HG03095 (cell line): ENCODE results near the gene ELF4.
"Not testable (repeated sequence)": the region's sequence is repeated elsewhere in the genome, so short reads cannot be mapped to it uniquely, and the experiment has no call there.

Source experiments
- ATAC-seq: cut with Tn5 transposase; IDR thresholded peaks from one replicate; pipeline ENCODE4 v1.9.1; 2021; ENCODE audit warnings: moderate library complexity; ENCODE audit not compliant: unreplicated experiment

ELF4 gene

DNA sequence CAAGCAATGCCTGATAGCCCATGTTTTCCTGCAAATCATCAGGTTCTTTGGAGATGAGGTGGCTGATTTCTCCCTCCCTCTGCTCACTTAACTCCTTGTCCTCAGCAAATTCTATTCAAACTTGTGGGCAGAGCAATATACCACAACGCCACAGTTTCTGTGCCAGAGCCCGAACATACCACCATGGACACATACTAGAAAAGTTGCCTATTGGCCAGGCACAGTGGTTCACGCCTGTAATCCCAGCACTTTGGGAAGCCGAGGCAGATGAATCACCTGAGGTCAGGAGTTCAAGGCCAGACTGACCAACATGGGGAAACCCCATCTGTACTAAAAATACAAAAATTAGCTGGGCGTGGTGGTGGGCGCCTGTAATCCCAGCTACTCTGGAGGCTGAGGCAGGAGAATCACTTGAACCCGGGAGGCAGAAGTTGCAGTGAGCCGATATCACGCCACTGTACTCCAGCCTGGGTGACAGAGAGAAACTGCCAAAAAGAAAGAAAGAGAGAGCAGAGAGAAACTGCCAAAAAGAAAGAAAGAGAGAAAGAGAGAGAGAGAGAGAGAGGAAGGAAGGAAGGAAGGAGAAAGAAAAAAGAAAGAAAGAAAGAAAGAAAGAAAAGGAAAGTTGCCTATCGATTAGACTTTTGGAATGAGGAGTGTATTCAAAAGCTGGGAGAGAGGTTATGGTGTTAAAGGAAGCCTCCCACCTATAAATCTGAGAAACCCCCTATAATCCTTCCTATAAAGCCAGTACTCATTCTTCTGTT lies 5.0 kb upstream of the ELF4 start:
- ATAC-seq = not testable (repeated sequence)

DNA sequence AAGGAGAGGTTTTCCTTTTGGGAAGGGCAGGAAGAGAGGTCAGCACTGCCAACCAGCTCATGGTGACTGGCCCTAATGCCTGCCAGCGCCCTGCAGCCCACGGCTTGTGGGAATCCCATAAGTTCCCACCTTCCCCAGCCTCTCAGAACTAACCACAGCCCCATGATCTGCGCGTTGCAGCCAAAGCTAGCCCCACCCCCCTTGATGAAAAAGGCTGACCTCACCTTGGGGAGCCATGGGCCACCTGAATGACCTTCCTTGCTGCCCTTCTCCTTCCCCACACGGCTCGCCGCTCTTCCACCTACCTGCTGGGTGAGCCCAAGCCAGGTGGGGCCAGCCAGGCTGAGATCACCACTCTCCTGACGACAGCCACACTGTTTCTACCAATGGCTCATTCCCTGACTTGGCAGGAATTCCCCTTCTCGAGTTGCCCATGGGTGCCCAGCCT lies 3.9 kb upstream of the ELF4 start:
- ATAC-seq = no peak

DNA sequence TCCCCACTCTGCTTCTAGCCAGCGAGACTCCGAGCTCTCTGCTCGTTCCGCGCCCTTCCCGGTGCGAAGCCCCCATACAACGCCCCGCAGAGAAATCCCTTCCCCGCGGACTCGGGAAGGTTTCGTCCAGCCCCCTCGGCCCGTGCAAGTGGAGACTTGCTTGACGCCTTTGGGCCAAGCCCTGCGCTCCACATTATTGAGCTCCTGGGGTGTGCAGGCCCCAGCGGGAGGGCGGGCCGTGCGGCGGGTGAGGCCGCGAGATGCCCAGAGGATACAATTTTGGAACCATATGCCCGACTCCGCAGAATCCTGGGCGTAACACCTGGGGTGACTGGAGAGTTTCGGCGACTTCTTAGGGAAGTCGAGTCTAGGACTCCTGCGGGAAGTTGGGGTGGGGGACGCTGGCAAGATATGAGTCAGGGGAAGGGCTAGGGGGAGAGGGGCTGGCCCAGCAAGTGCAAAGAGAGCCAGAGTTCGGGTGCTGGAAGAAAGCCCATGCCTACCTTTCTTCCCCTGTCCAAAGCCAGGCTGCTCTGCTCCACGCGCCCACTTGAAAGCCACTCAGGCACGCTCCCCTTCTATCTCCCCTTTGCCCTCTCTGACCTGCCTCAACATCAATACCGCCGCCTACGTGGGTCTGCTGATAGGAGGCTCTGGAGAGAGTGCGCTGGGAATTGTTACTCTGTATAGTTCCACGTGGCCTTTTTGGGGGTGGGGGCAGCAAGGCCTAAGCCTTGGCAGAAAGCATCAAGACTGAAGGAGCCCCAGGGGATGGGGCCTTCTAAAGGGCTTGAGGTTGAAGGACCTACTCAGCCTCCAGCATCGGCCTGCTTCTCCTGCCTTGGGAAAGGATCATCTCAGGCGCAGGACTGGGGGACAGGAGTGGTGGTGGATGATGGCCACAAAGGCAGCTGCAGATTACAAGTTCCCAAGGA lies 1.2 kb upstream of the ELF4 start:
- ATAC-seq = no peak

DNA sequence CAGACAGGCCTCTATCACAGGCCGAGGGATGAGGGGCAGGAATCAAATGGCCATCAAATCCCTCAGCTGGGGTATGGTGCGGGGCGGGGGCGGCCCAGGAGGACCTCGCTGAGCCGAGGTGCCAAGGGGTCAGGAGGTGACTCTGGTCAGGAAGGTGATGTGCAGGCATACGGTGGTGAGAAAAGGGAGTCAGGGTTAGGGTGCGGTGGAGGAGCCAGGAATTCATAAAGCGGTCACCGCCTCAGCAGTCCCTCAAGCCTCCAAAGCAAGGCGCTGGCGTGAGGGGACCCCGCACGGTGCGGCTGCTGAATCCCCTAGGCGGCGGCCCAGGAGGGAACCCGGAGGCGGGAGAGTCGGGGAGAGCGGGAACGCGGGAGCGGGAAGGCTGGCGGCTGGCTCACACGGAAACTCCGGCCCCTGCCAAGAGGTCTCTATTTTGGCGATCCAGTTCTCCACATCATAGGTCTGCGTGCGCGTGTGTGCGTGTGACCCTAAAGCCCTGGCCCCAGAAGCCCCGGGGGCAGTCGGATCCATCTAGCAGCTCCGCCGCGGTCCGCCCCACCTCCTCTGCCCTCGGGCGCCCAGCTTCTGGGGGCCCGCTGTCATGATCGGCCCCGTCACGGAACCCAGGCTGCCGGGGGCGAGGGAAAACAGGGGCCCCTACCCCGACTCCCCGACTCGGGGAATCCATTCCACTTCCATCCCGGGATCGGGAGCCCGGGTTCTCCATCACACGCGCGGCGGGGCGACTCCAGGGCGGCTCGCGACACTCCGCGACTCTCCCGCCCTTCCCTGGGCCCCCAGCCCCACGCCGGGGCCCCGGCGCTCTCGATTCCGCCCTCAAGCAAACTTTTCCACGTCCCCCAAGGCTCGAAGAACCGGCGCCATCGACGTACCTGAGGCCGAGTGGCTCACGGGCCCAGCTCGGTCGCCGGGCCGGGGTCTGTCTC lies 593 bp downstream of the ELF4 start:
- ATAC-seq = no peak

DNA sequence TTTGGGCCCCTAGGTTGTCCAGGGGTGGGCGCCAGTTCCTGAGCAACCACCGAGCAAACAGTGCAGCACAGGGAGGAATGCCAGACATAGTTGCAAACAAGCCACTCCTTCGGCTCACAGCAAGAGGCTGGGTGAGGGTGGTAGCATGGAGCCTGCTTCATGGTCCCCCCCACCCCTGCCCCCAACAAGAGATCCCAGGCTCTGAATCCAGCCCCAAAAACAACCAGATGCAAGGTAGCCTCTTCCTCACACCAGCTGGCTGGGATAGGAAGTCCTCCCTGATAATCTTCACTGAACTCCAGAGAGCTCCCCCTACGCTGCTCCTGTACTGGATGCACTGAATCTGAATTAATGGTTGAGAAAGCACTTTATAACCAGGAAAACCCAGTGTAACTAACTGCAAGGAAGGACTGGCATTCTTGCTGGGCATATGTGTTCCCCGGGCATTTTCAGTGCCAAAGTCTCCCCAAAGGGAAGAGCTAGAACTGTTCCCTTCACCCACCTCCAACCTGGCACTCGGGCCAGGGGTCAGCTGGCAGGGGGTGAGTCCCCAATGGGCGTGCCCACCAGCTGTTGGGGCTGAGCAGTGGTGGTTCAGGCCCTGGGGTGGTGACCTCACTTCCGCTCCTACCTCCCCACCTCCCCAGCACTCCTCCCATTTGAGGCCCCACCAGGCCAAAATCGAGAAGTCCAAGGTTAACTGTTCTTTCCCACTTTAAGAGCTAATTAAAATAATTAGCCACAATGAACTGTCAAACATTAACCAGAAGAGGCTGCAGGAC lies 1.5 kb downstream of the ELF4 start:
- peak; percentile 59 for ATAC-seq

DNA sequence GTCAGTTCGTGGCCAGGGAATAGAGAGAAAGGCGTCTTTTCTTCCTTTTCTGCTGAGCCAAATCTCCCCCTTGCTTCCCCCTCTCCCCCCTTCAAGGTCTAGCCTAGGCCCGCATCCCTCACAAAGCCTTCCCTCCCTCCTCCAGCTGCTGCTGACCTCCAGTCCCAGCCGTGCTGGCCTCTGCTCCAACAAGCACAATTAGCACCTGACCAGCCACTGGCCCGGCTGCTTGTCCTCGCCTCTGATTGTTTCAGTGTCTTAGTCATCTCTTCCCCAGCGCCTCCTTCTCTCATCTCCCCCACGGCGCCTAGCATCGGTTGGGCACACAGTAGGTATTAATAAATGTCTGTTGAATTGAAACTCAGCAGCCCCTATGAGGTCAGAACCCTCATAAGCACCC lies 4.2 kb downstream of the ELF4 start:
- ATAC-seq = no peak

DNA sequence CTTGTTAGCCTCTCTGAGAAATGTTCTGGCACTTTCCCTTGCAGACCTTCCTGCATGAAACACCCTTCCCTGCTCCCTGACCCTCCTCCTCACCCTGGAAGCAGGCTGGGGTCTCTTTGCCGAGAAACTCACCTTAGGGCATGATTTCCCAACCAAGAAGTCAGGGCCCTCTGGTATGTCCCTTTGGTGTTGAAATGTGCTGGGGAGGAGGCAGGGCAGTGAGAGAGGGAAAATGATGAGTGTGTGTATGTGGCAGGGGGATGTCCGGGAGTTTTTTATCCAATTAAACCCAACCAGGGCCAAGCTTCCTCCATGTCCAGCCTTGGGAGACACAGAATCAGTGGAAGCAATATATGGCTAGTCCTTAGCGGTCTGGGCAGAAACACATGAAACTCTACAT lies 5.1 kb downstream of the ELF4 start:
- ATAC-seq = no peak

DNA sequence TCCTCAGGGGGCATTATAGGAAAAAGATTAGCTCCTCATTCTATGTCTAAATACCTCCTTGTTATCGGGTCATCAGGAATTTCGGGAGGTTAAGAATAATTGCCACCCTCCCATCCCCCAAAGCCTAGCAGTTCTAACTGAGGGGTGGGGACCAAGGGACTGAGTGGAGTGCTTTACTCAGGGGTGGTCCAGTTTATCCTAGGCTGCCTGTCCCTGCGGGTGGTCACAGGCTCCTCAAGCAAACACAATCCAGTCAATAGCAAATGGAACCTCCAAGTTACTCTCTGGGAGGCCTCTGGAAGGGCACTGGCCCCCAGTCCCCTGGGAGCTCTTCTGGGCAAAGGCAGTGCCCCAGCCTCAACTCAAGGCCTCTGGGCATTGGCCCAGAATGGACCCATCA lies 6.7 kb downstream of the ELF4 start:
- no peak for ATAC-seq

DNA sequence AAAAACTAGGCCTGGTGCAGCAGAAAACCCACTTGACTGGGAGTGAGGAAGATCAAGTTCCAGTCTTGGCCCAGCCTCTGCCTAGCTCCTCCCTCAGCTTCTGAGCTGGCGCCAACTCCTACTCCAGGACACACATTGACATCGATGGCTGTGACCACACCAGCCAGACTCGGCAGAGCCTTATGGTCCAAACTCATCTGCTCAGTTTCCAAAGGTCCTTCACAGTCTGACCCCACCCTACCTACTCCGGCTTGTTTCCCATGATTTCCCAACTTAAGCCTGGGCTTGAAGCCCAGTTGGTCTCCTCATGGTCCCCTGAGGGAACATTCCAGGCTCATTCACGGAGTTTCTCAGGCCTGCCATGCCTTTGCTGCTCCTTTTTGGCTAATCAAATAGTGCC lies 10.1 kb downstream of the ELF4 start:
- no peak for ATAC-seq

DNA sequence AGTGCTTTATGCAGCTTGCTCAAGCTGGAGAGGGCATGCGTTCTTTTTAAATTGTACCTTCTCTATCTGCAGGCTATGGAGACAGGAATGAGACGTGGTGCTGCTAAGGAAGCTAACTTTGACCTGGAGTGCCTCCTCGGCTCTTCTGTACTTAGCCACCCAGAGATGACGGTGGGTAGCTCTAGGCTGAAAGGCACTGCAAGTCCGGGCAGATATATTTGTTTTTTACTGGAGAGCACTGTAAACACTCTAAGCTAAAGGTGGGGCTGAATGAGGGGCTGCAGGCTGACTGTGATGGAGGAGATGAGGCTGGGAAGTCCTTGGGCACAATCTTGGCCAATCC lies 12.1 kb downstream of the ELF4 start:
- ATAC-seq = no peak

DNA sequence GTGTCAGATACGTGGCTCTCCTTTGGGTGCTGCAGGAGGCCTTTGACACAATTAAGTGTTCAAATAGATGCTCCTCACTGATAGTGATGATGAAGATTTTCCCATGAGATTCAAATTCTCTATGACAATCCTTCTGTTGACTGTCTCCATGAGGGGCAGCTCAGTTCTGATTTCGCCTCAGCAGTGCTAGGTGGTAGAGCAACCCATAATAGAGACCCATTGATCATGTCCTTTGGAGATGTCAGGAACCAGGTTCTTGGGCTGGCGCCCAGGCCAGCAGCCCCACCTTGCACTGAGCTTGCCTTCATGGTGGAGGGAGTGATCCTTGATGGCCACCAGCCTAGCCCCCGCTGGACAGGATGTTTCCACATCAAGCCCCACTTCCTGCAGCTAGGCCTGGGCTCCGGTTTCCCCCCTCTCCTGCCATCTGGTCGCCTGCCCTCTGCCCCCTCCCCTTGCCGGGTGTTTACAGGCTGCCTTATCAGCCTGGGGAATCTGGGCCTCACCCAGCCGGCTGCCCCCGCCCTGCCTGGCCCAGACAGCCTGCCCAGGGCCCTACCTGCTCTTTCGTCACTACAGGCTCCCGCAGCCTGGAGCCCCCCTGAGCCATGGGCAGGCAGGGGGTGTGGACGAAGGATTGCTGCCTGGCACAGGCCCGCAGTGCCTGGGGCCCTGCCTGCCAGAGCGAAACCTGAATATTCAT lies 12.6 kb downstream of the ELF4 start:
- no peak for ATAC-seq

DNA sequence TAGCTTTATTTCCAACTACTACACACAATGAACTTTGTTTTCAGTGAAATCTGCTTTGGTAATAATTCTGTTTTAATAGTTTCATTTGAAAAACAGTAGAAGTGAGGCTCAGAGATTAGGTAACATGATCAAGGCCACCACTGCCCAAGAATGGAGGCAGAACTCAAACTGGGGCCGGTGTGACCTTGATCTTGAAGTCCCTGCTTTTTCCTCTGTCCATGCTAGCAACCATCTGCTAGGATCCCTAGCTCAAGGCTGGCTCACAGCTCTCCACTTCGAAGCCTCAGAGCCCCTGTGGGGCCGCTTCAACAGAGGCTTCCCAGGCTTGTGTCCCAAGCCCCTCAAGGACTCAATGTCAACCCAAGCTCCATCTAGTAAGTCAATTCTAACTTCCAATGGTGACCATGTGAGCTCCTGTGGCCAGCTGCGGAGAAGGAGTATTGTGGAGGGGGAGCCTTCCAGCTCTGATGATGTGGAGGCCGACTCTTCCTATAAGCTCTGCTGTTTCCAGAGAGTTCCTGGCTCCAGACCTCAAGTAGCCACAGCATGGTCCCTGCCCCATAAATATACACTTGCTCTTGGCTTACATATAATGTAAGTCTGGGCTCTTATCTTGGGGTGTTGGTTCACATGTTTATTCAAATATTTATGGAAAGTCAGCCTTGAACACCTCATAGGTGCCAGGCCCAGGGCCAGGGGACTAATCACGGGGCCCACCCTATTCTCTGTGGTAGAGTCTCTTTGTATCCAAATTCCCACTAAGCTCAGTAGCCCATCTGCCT lies 14.9 kb downstream of the ELF4 start:
- ATAC-seq = no peak

DNA sequence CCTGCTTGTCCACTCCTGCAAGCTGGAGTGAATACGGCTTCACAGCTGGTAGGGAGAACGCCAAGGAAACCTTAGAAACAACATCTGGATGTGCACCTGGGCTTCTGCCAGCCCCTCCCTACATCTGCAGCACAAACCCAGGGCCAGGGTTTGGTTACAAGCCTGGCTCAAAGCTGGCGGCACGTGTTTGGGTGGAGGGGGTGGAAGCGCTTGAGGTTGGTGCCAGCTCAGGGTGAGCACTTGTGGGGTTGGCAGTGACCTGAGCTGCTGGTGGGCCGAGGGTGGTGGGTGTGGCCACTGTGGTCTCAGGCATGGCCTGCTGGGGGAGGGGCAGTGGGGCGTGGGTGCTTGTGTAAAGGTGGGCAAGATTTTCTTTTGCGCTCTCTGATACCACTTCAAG lies 15.6 kb downstream of the ELF4 start:
- ATAC-seq = no peak

DNA sequence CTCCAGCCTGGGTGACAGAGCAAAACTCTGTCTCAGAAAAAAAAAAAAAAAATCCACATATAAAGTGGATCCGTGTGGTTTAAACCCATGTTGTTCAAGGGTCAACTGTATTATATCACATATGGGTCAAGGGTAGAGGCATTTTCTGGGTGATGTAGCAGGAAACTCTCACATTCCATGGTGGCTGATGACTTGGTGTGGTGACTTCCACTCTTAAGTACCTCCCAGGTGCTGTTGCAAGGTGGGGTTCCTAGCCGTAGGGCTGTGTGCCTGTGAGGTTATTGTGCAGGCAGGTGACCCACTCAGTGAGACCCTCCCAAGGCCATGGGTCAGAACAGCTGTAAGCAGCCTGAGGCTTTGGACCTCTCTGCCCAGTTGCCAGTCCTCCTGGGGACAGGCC lies 17.0 kb downstream of the ELF4 start:
- ATAC-seq = no peak

DNA sequence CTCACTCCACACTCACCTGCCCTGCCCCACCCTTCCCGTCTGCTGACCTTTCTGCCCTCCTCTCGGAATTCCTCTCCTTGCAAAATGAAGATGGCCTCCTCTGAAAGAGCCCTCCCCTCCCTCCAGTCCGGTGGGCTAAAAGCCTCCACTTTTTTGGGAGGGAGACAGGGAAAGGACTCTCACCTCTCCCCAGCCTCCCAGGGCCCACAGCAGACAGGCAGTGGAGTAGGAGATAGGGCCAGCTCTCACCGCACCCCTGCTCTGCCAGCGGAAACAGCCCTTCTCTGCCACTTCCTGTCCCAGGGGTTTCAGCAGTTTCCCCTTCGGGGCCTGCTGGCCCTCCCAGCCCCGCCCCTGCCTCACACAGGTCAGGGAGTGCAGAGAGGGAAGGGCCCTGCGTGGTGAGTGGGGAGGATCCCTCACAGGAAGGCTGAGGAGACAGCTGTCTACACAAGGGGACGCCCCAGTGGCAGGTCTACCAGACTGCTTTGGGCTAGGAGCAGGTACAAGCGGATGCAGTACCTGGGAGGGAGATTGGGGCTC lies 18.2 kb downstream of the ELF4 start:
- peak; percentile 99 for ATAC-seq

DNA sequence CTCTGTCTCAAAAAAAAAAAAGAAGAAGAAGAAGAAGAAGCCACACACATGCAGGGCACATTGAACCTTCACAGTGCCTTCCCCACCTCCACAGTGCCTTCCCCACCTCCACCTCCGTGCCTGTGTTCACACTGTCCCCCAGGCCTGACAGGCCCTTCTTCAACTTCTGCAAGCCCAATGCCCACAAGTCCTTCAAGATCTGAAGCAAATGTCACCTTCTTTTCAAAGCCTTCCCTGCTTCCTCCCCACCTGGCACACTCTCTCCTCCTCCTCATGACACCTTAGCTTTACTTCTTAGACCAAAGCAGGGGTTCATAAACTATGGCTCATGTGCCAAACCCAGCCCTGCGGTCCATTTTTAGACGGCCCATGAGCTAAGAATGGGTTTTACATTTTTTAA lies 19.9 kb downstream of the ELF4 start:
- no peak for ATAC-seq

DNA sequence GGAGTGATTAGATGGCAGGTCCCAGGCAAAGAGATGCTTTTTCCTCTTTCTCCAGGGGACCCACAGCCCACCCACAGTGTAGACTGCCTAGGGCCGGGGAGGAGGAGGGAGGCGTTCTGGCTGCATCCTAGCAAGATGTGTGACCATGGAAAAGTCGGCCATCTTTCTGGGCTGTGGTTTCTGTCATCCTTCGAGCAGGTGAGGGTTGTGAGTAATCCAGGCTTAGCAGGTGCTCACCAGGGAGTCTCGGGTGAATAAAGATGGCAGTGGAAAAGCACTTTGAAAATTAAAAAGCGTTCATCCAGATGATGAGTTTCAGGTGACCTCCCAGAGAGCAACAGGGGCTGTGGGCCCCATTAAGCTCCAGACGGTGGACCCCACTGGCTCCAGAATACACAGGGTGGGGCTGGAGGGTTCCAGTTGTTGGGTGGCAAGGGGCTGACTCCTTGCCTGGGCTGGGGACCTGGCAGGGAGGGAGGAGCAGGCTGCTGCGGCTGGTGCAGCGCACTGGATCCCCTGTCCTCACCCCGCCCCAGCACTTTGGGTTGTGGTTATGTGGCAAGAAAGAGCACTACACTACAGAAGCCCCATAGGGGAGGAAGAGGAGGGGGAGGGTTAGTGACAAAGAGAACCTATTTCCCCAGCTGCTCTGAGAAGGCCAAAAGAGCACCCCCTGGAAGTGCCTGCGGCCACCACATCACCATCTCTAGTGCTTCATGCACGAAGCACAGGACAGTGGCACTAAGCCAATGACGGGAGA lies 23.7 kb downstream of the ELF4 start:
- ATAC-seq = peak; percentile 31
